ENCODE results near the gene CDYL2. TPM values are rescaled to one million over a fixed set of nuclear protein-coding genes. Genes with fewer than 3 reads are reported as not detected.

CDYL2 gene
- total and polyA plus RNA-seq, 4 experiments from 2014 or later, result 0.91 to 42.4 (median 20.0) TPM

DNA sequence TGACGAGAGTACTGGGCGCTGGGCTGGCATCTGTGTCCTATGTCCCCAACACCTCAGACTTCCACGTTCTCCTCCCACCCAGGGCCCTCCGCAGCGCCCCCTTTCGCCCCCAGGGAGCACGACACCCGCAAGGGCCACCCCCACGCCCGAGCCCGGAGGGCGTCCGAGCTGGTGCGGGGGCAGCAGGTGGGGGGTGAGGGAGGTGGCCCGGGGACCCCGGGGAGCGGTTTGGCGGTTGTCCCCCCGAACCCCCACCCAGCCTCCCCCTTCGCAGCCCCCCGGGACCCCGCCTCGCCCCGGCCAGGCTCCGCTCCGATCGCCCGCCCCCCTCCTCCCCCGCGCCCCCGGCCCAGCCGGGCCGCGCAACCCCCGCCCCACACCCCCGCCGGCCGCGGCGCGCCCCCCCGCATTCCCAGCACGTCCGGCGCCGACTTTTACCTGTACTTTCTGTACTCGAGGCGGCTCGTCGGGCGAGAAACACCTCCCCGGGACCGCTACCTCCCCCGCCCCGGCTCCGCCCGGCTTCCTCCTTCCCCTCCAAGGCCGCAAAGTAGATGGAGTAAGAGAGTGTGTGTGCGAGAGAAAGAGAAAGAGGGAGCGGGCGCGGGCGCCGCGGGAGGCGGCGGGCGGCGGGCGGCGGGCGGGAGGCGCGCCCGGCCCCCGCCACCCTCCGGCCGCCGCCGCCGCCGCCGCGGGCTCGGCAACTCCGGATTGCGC is 901 bp downstream of the CDYL2 start:
- intact Hi-C loops (cut with micrococcal nuclease), result loop anchor here (5.0 to 10.0 kb wide), 4 partner anchors 146 to 511 kb away; partner anchors contain the start of genes C16orf46, CENPN, CMC2 and GAN

DNA sequence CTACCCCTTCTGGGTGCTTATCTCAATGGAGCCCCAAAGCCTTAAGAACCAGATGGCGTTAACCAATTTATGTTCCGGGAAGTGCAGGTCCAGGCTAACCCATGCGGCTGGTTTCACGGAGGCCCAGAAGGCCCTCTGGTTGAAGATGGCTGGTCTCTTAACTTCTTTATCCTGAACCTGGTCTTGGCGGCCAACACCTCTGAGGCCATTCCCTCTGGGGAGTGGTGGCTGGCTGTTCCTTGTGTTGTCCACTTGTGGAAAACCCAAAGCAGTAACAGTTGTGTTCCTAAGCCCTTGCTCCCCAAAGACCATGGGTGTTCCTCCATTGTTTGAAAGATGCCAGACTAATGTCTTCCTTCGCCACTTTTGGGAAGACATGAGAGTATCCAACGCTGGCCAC is 1.5 kb downstream of the CDYL2 start:
- Mint-ChIP-seq H3K9me3 (peaks cover 0 to 2% (median 0%) of the 10 kb centered on the region in 8 donors), H3K27me3 (no peaks in the 10 kb centered on the region), H3K4me1 (peaks cover 12 to 38% (median 27%) of the 10 kb centered on the region in 4 donors), H3K27ac (peak overlapping the region in 4 of 7 donors; percentile 10 to 74 (median 62)), H3K36me3 (peaks cover 0 to 1% of the 10 kb centered on the region in 2 donors), H3K4me3 (peak overlapping the region; percentile 66 to 82 (median 76))
- Histone ChIP-seq H3K9me3 (ENCODE audit: control insufficient read depth in 1 of 2, low read length in 2 of 2) (no peaks in the 10 kb centered on the region), H3K27me3 (ENCODE audit: insufficient read depth, low read length) (no peaks in the 10 kb centered on the region), H3K4me3 (ENCODE audit: low read length in 2 of 2) (peak overlapping the region in 1 of 2 donors; percentile 25), H3K4me1 (ENCODE audit: insufficient read depth, low read length) (peaks cover 31% of the 10 kb centered on the region), H3K27ac (ENCODE audit: low read depth, low read length) (no peak overlapping the region), H3K36me3 (ENCODE audit: insufficient read depth, low read length) (no peaks in the 10 kb centered on the region)
- CTCF ChIA-PET (ENCODE audit: partially characterized antibody), result interaction anchor here (1.1 kb wide), 1 partner anchor 276 kb away, joined by 5 read pairs; no protein-coding TSS in a partner anchor
- DNase-seq, result no peak
- POLR2A ChIA-PET (ENCODE audit: partially characterized antibody), result interaction anchor here (1.0 to 1.2 kb wide), 2 partner anchors 108 to 223 kb away, joined by 3 read pairs; no protein-coding TSS in a partner anchor
- intact Hi-C loops (cut with micrococcal nuclease), result loop anchor here (5.0 to 10.0 kb wide), 4 partner anchors 146 to 512 kb away; partner anchors contain the start of genes C16orf46, CENPN, CMC2 and GAN

More for the DNA sequence above, 901 bp downstream of the CDYL2 start:
- Mint-ChIP-seq H3K4me1 (peaks cover 12 to 38% (median 27%) of the 10 kb centered on the region in 4 donors), H3K27me3 (no peaks in the 10 kb centered on the region), H3K4me3 (peak overlapping the region; percentile 87 to 98 (median 90)), H3K9me3 (peaks cover 0 to 2% (median 0%) of the 10 kb centered on the region in 8 donors), H3K27ac (peak overlapping the region in 6 of 7 donors; percentile 72 to 88 (median 78)), H3K36me3 (peaks cover 0 to 1% of the 10 kb centered on the region in 2 donors)
- no peaks in the 10 kb centered on the region for H3K9me3 ChIP-seq (ENCODE audit: control insufficient read depth in 1 of 2, low read length in 2 of 2)
- H3K27ac ChIP-seq (ENCODE audit: low read depth, low read length), result no peak overlapping the region
- ChIA-PET CTCF (ENCODE audit: partially characterized antibody) (interaction anchor here (0.6 kb wide), 1 partner anchor 1869 kb away, joined by 5 read pairs; no protein-coding TSS in a partner anchor), POLR2A (ENCODE audit: partially characterized antibody) (interaction anchor here (1.0 kb wide), 1 partner anchor 109 kb away, joined by 3 read pairs; no protein-coding TSS in a partner anchor)
- H3K4me1 ChIP-seq (ENCODE audit: insufficient read depth, low read length), result peaks cover 31% of the 10 kb centered on the region
- no peaks in the 10 kb centered on the region for H3K36me3 ChIP-seq (ENCODE audit: insufficient read depth, low read length)
- H3K4me3 ChIP-seq (ENCODE audit: low read length in 2 of 2), result peak overlapping the region in 1 of 2 donors; percentile 25
- no peaks in the 10 kb centered on the region for H3K27me3 ChIP-seq (ENCODE audit: insufficient read depth, low read length)
- DNase-seq, result peak; percentile 33 to 66 (median 45)

DNA sequence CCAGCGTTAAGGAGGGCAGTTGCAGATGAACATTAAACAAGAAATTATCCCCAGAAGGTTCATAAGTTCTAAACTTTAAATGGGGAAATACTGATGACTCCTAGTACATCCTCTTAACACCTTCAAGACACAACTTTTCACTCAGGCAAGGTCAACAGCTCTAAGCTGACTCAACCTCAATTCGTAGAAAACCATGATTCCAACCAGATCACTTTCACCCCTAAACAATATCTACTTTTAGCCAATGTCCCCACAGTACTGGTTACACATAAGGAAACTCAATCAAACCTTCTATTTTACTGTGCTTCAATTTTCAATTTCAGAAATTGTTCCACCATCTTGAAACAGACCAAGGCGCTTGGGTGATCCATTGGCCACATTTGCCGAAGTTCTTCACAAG is 2.3 kb downstream of the CDYL2 start:
- POLR2A ChIA-PET (ENCODE audit: partially characterized antibody), result interaction anchor here (1.2 kb wide), 1 partner anchor 222 kb away, joined by 3 read pairs; no protein-coding TSS in a partner anchor
- CTCF ChIA-PET (ENCODE audit: partially characterized antibody), result interaction anchor here (1.1 kb wide), 1 partner anchor 276 kb away, joined by 5 read pairs; no protein-coding TSS in a partner anchor
- no peak overlapping the region for H3K4me3 ChIP-seq (ENCODE audit: low read length in 2 of 2)
- no peaks in the 10 kb centered on the region for H3K27me3 ChIP-seq (ENCODE audit: insufficient read depth, low read length)
- no peak for DNase-seq
- H3K27ac ChIP-seq (ENCODE audit: low read depth, low read length), result no peak overlapping the region
- Mint-ChIP-seq H3K27me3 (no peaks in the 10 kb centered on the region), H3K27ac (peak overlapping the region in 2 of 7 donors; percentile 2 to 47), H3K36me3 (peaks cover 0 to 1% of the 10 kb centered on the region in 2 donors), H3K4me3 (peak overlapping the region; percentile 36 to 82 (median 66)), H3K4me1 (peaks cover 12 to 36% (median 25%) of the 10 kb centered on the region in 4 donors), H3K9me3 (peaks cover 0 to 2% (median 0%) of the 10 kb centered on the region in 8 donors)
- peaks cover 27% of the 10 kb centered on the region for H3K4me1 ChIP-seq (ENCODE audit: insufficient read depth, low read length)
- no peaks in the 10 kb centered on the region for H3K9me3 ChIP-seq (ENCODE audit: control insufficient read depth in 1 of 2, low read length in 2 of 2)
- H3K36me3 ChIP-seq (ENCODE audit: insufficient read depth, low read length), result no peaks in the 10 kb centered on the region
- intact Hi-C loops (cut with micrococcal nuclease), result loop anchor here (5.0 to 10.0 kb wide), 4 partner anchors 145 to 513 kb away; partner anchors contain the start of genes C16orf46, CENPN, CMC2 and GAN

DNA sequence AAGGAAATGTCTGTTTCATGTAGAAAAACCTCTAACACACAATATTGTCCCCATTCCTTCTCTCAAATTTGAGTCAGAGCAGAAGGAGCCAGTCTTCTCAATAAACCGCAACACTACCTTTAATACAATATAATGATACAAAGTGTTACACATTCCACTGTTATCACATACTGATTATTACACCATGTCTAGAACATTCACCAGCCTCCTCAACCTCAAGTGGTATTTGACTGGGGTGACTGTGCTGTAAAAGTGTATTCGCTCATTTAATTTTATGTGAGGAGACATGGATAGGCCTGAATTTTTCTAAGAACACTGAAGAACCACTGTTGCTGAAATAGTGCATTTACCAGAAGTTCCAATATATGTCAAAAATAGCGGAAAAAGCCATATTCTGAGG is 10.3 kb downstream of the CDYL2 start:
- Mint-ChIP-seq H3K9me3 (peaks cover 0 to 7% (median 0%) of the 10 kb centered on the region in 8 donors), H3K36me3 (peaks cover 0 to 4% of the 10 kb centered on the region in 2 donors), H3K4me1 (peaks cover 2 to 7% (median 6%) of the 10 kb centered on the region in 4 donors), H3K27ac (no peak overlapping the region), H3K27me3 (no peaks in the 10 kb centered on the region), H3K4me3 (no peak overlapping the region)
- POLR2A ChIA-PET (ENCODE audit: partially characterized antibody), result no interaction called here
- Histone ChIP-seq H3K27me3 (ENCODE audit: insufficient read depth, low read length) (no peaks in the 10 kb centered on the region), H3K27ac (ENCODE audit: low read depth, low read length) (no peak overlapping the region), H3K36me3 (ENCODE audit: insufficient read depth, low read length) (no peaks in the 10 kb centered on the region), H3K4me3 (ENCODE audit: low read length in 2 of 2) (no peak overlapping the region), H3K4me1 (ENCODE audit: insufficient read depth, low read length) (no peaks in the 10 kb centered on the region), H3K9me3 (ENCODE audit: control insufficient read depth in 1 of 2, low read length in 2 of 2) (no peaks in the 10 kb centered on the region)
- DNase-seq, result no peak
- intact Hi-C loops (cut with micrococcal nuclease), result no loop called here
- CTCF ChIA-PET (ENCODE audit: partially characterized antibody), result no interaction called here

DNA sequence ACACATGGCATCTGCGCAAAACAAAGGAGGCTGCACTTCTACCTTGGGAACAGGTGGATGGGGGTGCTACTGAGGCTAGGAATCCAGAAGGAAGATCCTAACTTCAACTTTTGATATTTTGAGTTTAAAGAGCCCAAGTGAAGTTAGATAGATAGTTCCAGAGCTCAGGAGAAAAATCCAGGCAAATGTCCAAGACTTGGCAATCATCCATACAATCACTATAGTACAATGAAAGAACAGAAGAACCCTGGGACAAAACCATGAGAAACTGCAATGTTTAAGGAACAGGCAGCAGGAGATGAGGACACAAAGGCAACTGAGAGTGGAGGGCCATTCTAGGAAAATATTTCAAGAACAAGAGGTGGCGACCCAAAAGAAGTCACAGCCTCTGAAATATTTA is 12.4 kb downstream of the CDYL2 start:
- no peak overlapping the region for H3K27ac Mint-ChIP-seq
- no peak overlapping the region for H3K4me3 Mint-ChIP-seq
- H3K4me1 Mint-ChIP-seq, result peaks cover 6 to 10% (median 7%) of the 10 kb centered on the region in 4 donors
- Histone ChIP-seq H3K36me3 (ENCODE audit: insufficient read depth, low read length) (no peaks in the 10 kb centered on the region), H3K4me3 (ENCODE audit: low read length in 2 of 2) (no peak overlapping the region), H3K27ac (ENCODE audit: low read depth, low read length) (no peak overlapping the region), H3K27me3 (ENCODE audit: insufficient read depth, low read length) (no peaks in the 10 kb centered on the region), H3K4me1 (ENCODE audit: insufficient read depth, low read length) (no peaks in the 10 kb centered on the region), H3K9me3 (ENCODE audit: control insufficient read depth in 1 of 2, low read length in 2 of 2) (no peaks in the 10 kb centered on the region)
- H3K36me3 Mint-ChIP-seq, result peaks cover 0 to 4% of the 10 kb centered on the region in 2 donors
- peaks cover 0 to 7% (median under 1%) of the 10 kb centered on the region in 8 donors for H3K9me3 Mint-ChIP-seq
- intact Hi-C loops (cut with micrococcal nuclease), result no loop called here
- ChIA-PET CTCF (ENCODE audit: partially characterized antibody) (interaction anchor here (1.9 kb wide), 1 partner anchor 33 kb away, joined by 4 read pairs; no protein-coding TSS in a partner anchor), POLR2A (ENCODE audit: partially characterized antibody) (no interaction called here)
- no peak for DNase-seq
- no peaks in the 10 kb centered on the region for H3K27me3 Mint-ChIP-seq

DNA sequence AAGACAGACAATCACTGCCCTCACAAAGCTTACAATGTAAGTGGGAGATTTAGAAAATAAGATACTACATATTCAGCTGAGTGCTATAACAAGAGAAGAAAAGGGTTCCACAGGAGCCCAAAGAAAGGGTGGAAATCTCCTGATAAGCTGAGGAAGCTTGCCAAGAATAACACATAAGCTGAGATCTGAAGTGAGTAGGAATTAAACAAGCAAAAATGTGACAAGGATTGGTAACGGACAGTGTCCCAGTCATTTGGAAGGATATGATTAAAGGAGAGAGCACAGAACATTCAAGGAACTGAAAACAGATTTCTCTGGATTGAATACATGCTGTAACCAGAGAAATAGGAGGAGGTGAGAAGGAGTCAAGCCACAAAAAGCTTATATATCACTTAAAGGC is 13.0 kb downstream of the CDYL2 start:
- Mint-ChIP-seq H3K4me3 (no peak overlapping the region), H3K9me3 (peaks cover 0 to 5% (median under 1%) of the 10 kb centered on the region in 8 donors), H3K27ac (peak overlapping the region in 1 of 7 donors; percentile 5), H3K36me3 (peaks cover under 1 to 4% of the 10 kb centered on the region in 2 donors), H3K4me1 (peaks cover 6 to 10% (median 7%) of the 10 kb centered on the region in 4 donors), H3K27me3 (no peaks in the 10 kb centered on the region)
- H3K27ac ChIP-seq (ENCODE audit: low read depth, low read length), result no peak overlapping the region
- no peaks in the 10 kb centered on the region for H3K27me3 ChIP-seq (ENCODE audit: insufficient read depth, low read length)
- CTCF ChIA-PET (ENCODE audit: partially characterized antibody), result no interaction called here
- no peaks in the 10 kb centered on the region for H3K36me3 ChIP-seq (ENCODE audit: insufficient read depth, low read length)
- no peaks in the 10 kb centered on the region for H3K4me1 ChIP-seq (ENCODE audit: insufficient read depth, low read length)
- no peaks in the 10 kb centered on the region for H3K9me3 ChIP-seq (ENCODE audit: control insufficient read depth in 1 of 2, low read length in 2 of 2)
- DNase-seq, result no peak
- POLR2A ChIA-PET (ENCODE audit: partially characterized antibody), result no interaction called here
- intact Hi-C loops (cut with micrococcal nuclease), result no loop called here
- no peak overlapping the region for H3K4me3 ChIP-seq (ENCODE audit: low read length in 2 of 2)

DNA sequence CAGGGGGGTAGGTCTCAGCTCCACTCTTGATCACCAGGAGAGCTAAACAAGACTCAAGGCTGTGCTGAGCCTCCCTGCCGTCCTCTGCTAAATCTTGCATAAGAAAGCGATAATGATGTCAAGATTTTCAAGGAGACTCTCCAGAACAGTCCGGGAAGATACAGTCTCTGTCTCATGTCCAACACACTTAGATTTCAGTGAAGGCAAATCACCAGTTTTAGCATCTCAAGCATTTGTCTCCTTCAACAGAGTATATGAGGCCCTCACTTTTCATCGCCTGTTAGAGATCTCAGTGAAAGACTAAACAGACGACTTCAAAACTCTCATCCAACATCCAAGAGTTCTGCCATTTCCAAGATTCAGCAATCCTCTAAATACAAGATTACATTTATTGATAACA is 13.6 kb downstream of the CDYL2 start:
- H3K4me3 ChIP-seq (ENCODE audit: low read length in 2 of 2), result no peak overlapping the region
- no peaks in the 10 kb centered on the region for H3K27me3 Mint-ChIP-seq
- H3K27ac ChIP-seq (ENCODE audit: low read depth, low read length), result no peak overlapping the region
- peaks cover 0 to 9% (median 4%) of the 10 kb centered on the region in 8 donors for H3K9me3 Mint-ChIP-seq
- H3K4me1 Mint-ChIP-seq, result peaks cover 6 to 10% (median 7%) of the 10 kb centered on the region in 4 donors
- no peak overlapping the region for H3K4me3 Mint-ChIP-seq
- CTCF ChIA-PET (ENCODE audit: partially characterized antibody), result no interaction called here
- no peaks in the 10 kb centered on the region for H3K36me3 ChIP-seq (ENCODE audit: insufficient read depth, low read length)
- no peaks in the 10 kb centered on the region for H3K4me1 ChIP-seq (ENCODE audit: insufficient read depth, low read length)
- no peak overlapping the region for H3K27ac Mint-ChIP-seq
- intact Hi-C loops (cut with micrococcal nuclease), result no loop called here
- DNase-seq, result no peak
- POLR2A ChIA-PET (ENCODE audit: partially characterized antibody), result no interaction called here
- H3K9me3 ChIP-seq (ENCODE audit: control insufficient read depth in 1 of 2, low read length in 2 of 2), result no peaks in the 10 kb centered on the region
- peaks cover 5 to 8% of the 10 kb centered on the region in 2 donors for H3K36me3 Mint-ChIP-seq
- no peaks in the 10 kb centered on the region for H3K27me3 ChIP-seq (ENCODE audit: insufficient read depth, low read length)

Measured in CD4-positive, alpha-beta memory T cell (primary cell).